ENCODE measurements around the gene CADM2. TPM values are rescaled to one million over a fixed set of nuclear protein-coding genes. Genes with fewer than 3 reads are reported as not detected.

Gene CADM2
- total RNA-seq, 1 experiment from 2014 or later: 3.7 TPM

- no TSS peak for BruUV-seq (replicated peaks)
- ChIA-PET CTCF (interaction anchor here (0.7 kb wide), 1 partner anchor 232 kb away, joined by 8 read pairs; no protein-coding TSS in a partner anchor), POLR2A (ENCODE audit: low non-redundant PET) (no interaction called here)
- TF ChIP-seq EZH2 (IDR thresholded peaks at IDR 0.05; ENCODE audit: borderline replicate concordance, low read depth, low read length, poor library complexity, severe bottlenecking) (no peak), CTCF (conservative IDR thresholded peaks at IDR 0.05; ENCODE audit: low read depth, low read length) (no peak)
- intact Hi-C loops (cut with micrococcal nuclease; ENCODE audit: unreplicated experiment): no loop called here
- DNase-seq (ENCODE audit: low spot score): no peak
- no peaks in the 10 kb centered on the region for H3K4me1 ChIP-seq (ENCODE audit: insufficient read depth, low read length, poor library complexity, severe bottlenecking)
- no peaks in the 10 kb centered on the region for H3K27me3 ChIP-seq (replicated peaks; ENCODE audit: insufficient read depth, low read depth, low read length, poor library complexity)
- no peak overlapping the region for H3K27ac ChIP-seq (ENCODE audit: low read depth, low read length, poor library complexity, severe bottlenecking)
- H3K9me3 ChIP-seq (ENCODE audit: low read depth, low read length, poor library complexity, severe bottlenecking): no peaks in the 10 kb centered on the region
- no peaks in the 10 kb centered on the region for H3K36me3 ChIP-seq (ENCODE audit: insufficient read depth, low read length, poor library complexity, severe bottlenecking)
- no peak overlapping the region for H3K4me3 ChIP-seq (ENCODE audit: low read depth, low read length, poor library complexity, severe bottlenecking)
Observed at GRCh38 chr3:85877631-85878030, 918.8 kb downstream of the CADM2 start.

GRCh38 chr3:85881833-85882393, 923.1 kb downstream of the CADM2 start:
- Histone ChIP-seq H3K4me3 (ENCODE audit: low read depth, low read length, poor library complexity, severe bottlenecking) (no peak overlapping the region), H3K27me3 (replicated peaks; ENCODE audit: insufficient read depth, low read depth, low read length, poor library complexity) (no peaks in the 10 kb centered on the region), H3K27ac (ENCODE audit: low read depth, low read length, poor library complexity, severe bottlenecking) (no peak overlapping the region), H3K36me3 (ENCODE audit: insufficient read depth, low read length, poor library complexity, severe bottlenecking) (no peaks in the 10 kb centered on the region), H3K9me3 (ENCODE audit: low read depth, low read length, poor library complexity, severe bottlenecking) (no peaks in the 10 kb centered on the region), H3K4me1 (ENCODE audit: insufficient read depth, low read length, poor library complexity, severe bottlenecking) (no peaks in the 10 kb centered on the region)
- no peak for DNase-seq (ENCODE audit: low spot score)
- intact Hi-C loops (cut with micrococcal nuclease; ENCODE audit: unreplicated experiment): no loop called here
- no TSS peak for BruUV-seq (replicated peaks)
- no peak for TF ChIP-seq EZH2 (IDR thresholded peaks at IDR 0.05; ENCODE audit: borderline replicate concordance, low read depth, low read length, poor library complexity, severe bottlenecking)
- TF ChIP-seq CTCF (conservative IDR thresholded peaks at IDR 0.05; ENCODE audit: low read depth, low read length): no peak
- CTCF ChIA-PET: no interaction called here
- POLR2A ChIA-PET (ENCODE audit: low non-redundant PET): no interaction called here

- no peaks in the 10 kb centered on the region for H3K27me3 ChIP-seq (replicated peaks; ENCODE audit: insufficient read depth, low read depth, low read length, poor library complexity)
- TF ChIP-seq EZH2 (IDR thresholded peaks at IDR 0.05; ENCODE audit: borderline replicate concordance, low read depth, low read length, poor library complexity, severe bottlenecking): no peak
- no peak for TF ChIP-seq CTCF (conservative IDR thresholded peaks at IDR 0.05; ENCODE audit: low read depth, low read length)
- intact Hi-C loops (cut with micrococcal nuclease; ENCODE audit: unreplicated experiment): no loop called here
- H3K4me1 ChIP-seq (ENCODE audit: insufficient read depth, low read length, poor library complexity, severe bottlenecking): no peaks in the 10 kb centered on the region
- no peak overlapping the region for H3K4me3 ChIP-seq (ENCODE audit: low read depth, low read length, poor library complexity, severe bottlenecking)
- no peak for DNase-seq (ENCODE audit: low spot score)
- ChIA-PET CTCF (no interaction called here), POLR2A (ENCODE audit: low non-redundant PET) (no interaction called here)
- H3K27ac ChIP-seq (ENCODE audit: low read depth, low read length, poor library complexity, severe bottlenecking): no peak overlapping the region
- no peaks in the 10 kb centered on the region for H3K36me3 ChIP-seq (ENCODE audit: insufficient read depth, low read length, poor library complexity, severe bottlenecking)
- no TSS peak for BruUV-seq (replicated peaks)
- no peaks in the 10 kb centered on the region for H3K9me3 ChIP-seq (ENCODE audit: low read depth, low read length, poor library complexity, severe bottlenecking)
Observed at GRCh38 chr3:85890043-85890555, 931.3 kb downstream of the CADM2 start.

Data from A673 (cell line).